HG02943 (cell line): Measurements from ENCODE around the gene ZNF598.

ENCODE experiments used
- ATAC-seq: cut with Tn5 transposase; IDR thresholded peaks from one replicate; pipeline ENCODE4 v1.9.1; 2021; ENCODE audit warnings: mild to moderate bottlenecking, low read depth, moderate library complexity; ENCODE audit not compliant: unreplicated experiment

Gene ZNF598

GRCh38 chr16:1979271-1980029, 30.2 kb downstream of the ZNF598 start:
- no peak for ATAC-seq

DNA sequence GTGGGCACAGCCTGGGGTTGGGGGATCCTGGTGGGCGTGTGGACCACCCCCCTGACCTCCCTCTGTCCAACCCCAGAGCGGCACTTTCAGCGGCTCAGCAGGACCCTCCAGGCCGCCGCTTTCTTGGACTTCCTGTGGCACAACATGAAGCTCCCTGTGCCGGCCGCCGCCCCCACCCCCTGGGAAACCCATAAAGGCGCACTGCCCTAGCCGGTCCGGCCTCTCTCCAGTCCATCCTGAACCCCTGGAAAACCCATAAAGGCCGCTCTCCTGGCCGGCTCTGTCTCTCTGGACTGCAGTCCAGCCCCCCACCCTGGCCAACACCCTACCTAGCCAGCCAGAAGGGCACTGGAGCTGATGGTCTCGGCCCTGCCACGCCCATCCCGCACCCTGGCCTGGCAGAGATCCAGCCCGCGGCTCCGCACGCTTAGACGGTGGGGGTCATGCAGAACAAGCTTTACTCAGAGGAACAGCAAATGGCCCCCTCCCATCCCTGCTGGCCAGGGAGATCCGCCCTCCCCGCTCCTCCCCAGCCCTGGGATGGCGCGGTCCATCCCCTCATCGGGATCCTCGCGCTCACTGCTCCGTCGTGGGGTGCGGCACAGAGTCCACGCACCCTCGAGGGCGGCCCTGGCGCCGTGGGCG, 31.0 kb downstream of the ZNF598 start:
- no peak for ATAC-seq

DNA sequence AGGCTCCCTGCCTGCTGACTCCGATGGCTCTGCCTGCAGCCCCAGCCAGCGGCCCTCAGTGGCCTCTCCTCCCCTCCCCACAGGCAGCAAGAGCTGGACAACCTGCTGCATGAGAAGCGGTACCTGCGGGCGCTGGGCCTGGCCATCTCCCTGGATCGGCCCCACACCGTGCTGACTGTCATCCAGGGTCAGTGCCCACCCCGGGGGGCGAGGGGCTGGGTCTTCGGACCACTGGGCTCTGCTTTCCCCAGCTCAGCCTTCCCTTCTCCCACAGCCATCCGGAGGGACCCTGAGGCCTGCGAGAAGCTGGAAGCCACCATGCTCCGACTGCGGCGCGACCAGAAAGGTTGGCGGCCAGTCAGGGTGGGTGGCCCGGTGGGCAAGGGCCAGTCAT, 31.7 kb downstream of the ZNF598 start:
- ATAC-seq, result no peak

DNA sequence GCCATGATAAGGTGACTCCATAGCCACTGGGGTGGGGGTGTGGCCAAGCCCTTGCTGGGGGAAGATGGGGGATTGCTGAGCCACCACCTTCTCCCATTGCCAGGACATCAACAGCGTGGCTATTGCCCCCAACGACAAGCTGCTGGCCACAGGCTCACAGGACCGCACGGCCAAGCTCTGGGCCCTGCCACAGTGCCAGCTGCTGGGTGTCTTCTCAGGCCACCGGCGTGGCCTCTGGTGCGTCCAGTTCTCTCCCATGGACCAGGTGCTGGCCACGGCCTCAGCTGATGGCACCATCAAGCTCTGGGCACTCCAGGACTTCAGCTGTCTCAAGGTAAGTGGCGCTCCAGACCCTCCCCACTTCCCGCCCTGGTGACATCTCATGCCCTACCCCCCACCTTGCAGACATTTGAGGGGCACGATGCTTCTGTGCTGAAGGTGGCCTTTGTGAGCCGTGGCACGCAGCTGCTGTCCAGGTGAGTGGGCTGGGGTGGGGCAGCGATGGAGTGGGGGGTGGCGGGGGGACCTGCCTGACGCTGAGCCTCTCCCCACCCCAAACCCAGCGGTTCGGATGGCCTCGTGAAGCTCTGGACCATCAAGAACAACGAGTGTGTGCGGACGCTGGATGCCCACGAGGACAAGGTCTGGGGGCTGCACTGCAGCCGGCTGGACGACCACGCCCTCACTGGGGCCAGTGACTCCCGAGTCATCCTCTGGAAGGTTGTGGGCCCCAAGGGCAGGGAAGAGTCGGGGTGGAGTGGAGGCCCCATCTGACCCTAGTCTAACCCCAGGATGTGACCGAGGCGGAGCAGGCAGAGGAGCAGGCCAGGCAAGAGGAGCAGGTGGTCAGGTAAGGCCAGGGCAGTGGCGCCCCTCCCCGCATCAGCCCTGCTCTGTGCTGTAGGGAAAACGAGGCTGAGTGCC, 32.4 kb downstream of the ZNF598 start:
- no peak for ATAC-seq

DNA sequence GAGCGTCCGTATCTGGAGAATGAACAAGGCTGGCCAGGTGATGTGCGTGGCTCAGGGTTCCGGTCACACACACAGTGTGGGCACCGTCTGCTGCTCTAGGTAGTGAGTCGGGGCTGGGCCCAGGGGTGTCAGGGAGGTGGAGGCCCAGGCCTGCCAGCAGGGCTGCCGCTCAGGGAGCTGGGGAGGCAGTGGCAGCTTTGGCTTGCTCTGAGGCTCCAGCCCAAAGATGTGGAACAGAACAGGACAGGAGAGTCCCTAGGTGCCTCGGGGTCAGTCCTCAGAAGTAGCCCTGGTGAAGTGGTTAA, 33.5 kb downstream of the ZNF598 start:
- no peak for ATAC-seq

DNA sequence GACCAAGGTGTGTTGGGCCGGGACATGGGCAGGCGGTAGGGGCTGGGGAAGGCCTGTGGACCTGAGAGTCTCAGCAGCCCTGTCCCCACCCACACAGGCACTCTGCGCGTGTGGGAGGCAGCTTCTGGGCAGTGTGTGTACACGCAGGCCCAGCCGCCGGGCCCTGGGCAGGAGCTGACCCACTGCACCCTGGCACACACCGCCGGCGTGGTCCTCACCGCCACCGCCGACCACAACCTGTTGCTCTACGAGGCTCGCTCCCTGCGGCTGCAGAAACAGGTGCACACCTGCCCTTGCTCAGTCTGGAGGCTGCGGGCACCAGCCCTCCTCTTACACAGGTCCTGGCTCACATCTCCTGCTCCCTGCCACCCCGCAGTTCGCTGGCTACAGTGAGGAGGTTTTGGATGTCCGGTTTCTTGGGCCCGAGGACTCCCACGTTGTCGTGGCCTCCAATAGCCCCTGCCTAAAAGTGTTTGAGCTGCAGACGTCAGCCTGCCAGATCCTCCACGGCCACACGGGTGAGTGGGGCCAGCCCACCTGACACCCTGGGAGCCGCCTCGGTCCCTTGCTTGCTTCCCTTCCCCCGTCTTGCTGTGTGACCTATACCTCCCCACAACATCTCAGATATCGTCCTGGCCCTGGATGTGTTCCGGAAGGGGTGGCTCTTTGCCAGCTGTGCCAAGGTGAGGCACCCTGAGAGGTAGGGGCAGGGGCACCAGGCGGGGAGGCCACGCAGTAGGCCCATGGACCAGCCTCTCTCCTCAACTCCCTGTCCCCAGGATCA, 34.0 kb downstream of the ZNF598 start:
- ATAC-seq, result no peak

DNA sequence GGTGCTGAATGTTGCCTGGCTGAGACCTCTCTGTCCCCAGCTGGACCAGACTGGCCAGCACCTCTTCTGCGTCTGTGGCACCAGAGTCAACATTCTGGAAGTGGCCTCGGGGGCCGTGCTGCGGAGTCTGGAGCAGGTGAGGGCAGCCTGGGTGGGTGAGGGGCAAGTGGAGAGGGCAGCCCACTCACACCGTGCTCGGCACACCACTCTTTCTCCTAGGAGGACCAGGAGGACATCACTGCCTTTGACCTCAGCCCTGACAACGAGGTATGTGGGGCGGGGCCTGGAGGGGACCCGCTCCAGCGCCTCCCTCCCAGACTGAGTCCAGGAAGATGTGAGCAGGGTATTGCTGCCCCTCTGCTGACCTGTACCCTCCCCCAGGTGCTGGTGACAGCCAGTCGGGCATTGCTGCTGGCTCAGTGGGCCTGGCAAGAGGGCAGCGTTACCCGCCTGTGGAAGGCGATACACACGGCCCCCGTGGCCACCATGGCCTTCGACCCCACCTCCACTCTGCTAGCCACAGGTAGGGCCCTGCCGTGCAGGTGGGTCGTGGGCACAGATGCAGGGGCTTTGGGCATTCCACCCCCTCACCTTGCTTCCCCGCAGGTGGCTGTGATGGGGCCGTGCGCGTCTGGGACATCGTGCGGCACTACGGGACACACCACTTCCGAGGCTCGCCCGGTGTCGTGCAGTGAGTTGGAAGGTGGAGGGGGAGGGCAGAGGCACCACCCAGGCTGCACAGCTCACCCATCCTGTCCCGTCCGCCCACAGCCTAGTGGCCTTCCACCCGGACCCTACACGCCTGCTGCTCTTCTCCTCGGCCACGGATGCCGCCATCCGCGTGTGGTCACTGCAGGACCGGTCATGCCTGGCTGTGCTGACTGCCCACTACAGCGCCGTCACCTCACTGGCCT, 35.2 kb downstream of the ZNF598 start:
- no peak for ATAC-seq

- no peak for ATAC-seq
Observed at GRCh38 chr16:1973461-1974156, 36.0 kb downstream of the ZNF598 start.

DNA sequence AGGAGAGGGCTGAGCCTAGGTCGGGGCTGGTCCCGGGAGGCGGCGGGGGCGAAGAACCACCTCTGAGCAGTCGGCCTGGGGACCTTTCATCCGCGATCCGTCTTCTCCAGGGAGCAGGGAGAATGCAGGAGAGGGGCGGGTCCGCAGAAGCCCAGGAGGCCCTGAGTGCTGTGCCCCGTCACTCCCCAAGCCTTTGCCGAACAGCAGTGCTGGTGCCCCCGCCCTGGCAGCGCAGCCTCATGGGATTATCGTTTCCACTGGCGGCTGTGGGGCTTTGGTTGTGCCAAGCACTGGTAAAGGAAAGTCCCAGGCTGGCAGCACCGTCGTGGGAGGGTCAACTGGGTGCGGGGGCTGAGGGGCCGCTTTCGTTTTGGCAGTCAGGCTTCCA, 37.1 kb downstream of the ZNF598 start:
- no peak for ATAC-seq

DNA sequence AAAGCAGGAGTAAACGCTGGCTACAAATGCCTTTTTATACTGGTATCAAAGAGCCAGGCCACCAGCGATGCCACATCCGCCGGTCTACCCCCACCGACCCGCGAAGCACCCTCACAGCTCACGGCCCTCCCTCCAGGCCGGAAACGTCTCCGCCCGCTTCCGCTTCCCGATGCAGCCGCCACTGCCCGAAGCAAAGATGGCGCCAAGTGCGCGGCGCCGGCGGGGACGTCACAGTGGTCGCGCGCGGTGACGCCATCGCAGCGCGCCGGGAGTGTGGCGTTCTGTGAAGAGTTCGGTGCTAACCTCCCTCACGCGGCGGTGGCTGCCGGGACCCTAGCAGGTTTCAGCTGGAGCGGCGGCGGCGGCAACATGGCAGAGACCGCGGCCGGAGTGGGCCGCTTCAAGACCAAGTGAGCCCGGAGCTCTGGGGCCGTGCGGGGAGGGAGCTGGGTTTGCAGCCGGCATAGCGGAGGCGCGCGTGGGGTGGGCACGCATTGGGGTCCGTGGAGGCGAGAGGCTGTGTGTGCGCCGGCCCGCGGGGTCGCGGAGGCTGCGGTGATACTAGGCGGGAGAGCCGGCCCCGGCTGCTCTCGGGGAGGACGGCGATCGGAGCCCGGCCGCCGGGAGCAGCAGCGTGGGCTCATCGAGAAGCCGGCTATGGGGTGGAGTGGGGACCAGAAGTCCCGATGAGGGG, 37.7 kb downstream of the ZNF598 start, which contains the start of gene TBL3:
TSS of gene TBL3 (plus strand) at position 258 of the 694 bp plus-strand sequence. CDS start at position 370, 112 bp downstream.
- peak; percentile 81 for ATAC-seq

GRCh38 chr16:1968146-1968953, 41.3 kb downstream of the ZNF598 start:
- no peak for ATAC-seq

DNA sequence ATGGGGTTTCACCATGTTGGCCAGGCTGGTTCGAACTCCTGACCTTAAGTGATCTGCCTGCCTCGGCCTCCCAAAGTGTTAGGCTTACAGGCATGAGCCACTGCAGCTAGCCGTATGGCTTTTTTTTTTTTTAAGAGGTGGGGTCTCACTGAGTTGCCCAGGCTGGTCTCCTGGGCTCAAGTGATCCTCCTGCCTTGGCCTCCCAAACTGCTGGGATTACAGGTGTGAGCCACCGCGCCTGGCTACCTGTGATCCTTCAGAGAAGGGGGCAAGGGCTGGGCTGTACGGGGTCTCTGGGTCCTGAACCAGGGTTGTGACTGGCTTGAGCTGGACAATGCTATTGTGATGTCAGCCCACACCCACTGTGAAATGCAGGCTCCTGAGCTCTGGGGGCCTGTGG, 43.2 kb downstream of the ZNF598 start, which contains the start of gene RNF151:
TSS of gene RNF151 (plus strand) at position 397 of the 400 bp plus-strand sequence. CDS start 26 bp downstream, outside the sequence.
- ATAC-seq, result no peak

- no peak for ATAC-seq
Observed at GRCh38 chr16:1965396-1966001, 44.1 kb downstream of the ZNF598 start.

DNA sequence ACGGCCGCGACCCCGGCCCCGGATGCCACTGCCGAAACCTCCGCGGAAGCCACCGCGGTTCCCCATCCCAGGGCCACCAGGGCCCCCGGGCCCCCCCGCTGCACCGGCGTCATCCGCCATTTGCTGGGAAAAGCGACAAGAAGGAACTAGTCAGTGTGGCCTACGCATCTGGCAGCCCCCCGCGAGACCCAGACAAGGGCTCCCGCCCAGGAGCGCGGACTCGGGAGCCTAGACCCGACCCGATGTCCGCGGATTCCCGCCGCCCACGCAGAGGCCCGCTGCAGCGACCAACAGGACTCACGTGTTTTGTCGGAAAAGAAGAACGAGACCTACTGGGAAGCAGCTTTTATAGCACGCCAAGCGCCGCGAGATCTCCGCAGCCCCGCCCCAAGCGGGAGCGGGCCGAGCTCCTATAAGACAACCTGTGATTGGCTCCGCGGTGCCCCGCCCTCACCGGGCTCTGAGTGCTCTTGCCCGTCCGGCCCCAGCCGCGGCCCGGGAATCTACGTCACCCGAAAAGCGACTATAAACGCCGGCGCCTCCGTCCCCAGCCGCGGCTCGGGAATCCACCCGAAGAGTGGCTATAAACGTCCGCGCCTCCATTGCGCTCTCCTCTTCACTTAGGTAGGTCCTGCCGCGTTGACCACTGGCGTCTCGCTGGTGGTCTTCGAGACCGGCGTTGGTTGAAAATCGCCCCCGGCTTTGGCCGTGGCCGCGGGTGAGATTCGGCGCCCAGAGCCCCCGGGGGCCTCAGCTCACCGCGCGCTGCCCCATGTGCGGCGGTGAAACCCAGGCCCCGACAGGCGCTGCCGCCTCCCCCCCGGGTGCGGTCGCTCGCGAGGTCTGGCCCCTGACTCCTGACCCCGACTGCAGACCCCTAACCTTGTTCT, 44.9 kb downstream of the ZNF598 start, which contains the start of gene RPS2:
TSS of gene RPS2 (minus strand) at position 321 of the 890 bp plus-strand sequence. CDS start at position 120, 201 bp downstream.
- peak; percentile 72 for ATAC-seq

GRCh38 chr16:1963806-1964505, 45.7 kb downstream of the ZNF598 start:
- ATAC-seq, result peak; percentile 3
